HG03575 (cell line): ENCODE results near the gene TDRD7.
"Not testable (repeated sequence)": the region's sequence is repeated elsewhere in the genome, so short reads cannot be mapped to it uniquely, and the experiment has no call there.

Experiments used
- ATAC-seq: cut with Tn5 transposase; IDR thresholded peaks from one replicate; pipeline ENCODE4 v1.9.1; 2021; ENCODE audit not compliant: unreplicated experiment, insufficient number of reproducible peaks, low FRiP score; ENCODE audit errors: extremely low read depth

TDRD7 gene

DNA sequence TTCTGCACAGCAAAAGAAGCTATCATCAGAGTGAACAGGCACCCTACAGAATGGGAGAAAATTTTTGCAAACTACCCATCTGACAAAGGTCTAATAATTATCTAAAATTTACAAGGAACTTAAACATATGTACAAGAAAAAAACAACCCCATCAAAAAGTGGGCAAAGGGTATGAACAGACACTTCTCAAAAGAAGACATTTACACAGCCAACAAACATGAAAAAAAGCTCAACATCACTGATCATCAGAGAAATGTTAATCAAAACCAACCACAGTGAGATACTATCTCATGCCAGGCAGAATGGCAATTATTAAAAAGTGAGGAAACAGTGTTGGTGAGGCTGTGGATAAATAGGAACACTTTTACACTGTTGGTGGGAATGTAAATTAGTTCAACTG, 44.9 kb downstream of the TDRD7 start:
- not testable (repeated sequence) for ATAC-seq

DNA sequence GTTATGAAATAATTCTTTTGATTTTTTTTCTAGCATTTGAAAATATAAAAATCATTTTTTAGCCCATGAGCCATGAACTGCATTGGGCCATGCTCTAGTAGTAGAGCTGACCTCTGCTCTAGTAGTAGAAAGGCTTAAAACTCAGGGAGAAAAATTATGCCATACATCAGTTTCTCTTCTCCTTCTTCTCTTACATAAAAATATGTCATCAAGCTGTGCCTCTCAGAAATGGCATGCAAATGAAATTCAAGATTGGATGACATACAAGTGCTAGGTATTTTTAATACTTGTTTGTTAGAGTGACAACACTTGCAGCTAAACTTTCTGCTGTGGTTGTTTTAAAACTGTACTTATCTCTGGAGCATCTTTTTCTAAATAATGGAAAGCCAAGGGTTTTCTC, 47.4 kb downstream of the TDRD7 start:
- no peak for ATAC-seq

DNA sequence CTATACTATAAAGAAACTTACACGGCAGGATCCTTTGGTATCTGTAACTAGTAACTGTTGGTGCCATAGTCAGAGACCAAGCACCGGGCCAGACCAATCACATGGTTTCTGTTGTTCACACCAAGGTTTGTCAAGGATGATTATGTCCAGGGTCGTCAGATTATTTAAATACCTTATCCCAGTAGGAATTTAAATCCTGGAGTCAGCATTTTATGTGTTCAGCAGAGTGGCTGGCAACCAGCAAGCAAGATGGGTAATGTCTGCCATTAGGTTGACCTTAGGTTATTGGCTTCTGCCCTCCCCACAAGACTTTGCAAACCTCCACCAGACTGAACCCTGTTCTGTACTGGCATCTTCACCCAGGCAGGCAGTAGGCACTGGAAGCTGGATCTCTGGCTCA, 50.3 kb downstream of the TDRD7 start:
- ATAC-seq, result no peak

DNA sequence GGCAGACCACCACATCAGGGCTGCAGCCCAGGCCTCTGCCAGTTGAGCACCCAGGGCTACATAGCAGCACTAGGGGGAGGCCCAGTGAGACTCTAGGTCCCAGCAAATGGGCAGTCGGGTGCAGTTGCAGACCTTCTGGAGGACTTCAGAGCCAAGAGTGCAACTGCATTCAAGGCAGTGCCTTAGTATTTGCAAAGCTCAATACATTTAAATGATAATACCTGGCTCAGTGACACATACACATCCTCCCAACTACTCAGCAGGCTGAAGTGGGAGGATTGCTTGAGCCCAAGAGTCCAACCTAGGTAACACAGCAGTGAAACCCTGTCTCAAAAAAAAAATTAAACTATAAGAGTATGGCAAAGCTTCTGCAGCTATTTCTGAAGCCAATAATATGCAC, 51.0 kb downstream of the TDRD7 start:
- ATAC-seq, result no peak

DNA sequence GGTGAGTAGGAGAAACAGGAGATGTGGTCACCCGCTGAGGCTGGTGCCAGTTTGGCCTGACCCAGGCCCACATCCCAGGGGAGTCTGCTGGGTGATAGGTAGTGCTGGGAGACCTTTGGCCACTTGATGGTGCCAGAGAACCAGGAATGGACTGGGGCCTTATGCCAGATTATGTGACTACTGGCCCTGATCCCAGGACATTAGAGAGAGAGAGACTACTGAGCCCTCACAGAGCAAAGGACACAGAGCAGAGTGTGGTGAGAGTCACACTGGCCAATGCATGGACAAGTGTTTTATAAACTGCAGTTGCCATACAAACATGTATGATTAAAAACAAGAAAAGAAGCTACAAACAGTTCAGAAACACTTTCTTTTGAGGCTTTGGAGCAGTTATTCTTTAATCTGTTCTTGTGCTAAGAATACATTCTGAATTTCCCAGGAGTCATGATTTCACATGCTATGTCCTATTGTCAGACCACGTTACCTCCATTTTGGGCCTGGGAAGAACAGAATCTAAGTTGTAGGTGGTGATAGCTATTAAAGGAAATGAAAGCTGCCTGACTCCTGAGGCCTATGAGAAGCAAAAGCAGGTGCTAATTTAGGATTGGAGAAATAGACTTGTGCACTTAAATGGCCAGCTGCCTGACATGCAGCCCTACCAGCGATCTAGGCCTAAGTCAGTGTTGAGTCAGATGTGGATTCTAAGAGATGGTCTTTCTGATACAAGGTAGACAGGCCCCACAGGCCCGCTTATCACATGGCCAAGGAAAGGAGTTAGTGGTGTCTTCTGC, 57.0 kb downstream of the TDRD7 start:
- peak; percentile 60 for ATAC-seq

DNA sequence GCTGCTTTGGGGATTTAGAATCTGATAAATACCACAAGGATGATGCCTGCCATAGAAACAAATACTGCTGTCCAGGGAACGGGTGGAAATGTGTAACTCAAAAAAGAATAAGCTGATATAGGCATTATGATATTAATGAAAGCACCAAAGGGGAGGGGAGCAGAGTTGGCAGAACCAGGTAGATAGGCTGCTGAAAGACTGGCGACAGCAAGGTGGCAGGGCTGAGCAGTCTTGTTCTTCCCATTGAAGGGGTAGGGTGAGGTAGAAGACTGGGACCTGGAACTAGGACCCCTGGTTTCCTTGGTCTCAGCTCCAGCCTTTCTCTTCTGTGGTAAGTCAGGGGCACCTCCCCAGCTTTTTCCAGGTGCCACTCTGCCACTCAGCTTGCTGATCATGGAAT, 58.2 kb downstream of the TDRD7 start:
- ATAC-seq, result no peak

DNA sequence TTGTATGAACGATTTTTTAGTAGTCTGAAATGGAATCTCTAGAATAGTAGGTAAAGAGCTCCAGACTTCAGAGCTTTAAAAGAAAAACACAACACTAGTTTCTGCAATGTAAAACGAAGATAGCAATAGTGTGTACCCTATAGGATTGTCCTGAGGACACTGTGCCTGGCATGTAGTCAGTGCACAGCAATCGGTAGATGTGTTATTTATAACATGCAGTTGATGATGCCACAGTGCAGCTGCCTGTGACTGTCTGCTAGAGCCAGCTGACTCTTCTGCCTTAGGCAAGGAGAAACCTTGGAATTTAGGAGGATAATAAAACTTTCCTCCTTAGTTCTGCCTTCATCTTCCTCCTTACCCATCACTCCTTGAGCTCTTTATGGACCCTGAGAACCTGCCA, 61.8 kb downstream of the TDRD7 start:
- ATAC-seq, result no peak

DNA sequence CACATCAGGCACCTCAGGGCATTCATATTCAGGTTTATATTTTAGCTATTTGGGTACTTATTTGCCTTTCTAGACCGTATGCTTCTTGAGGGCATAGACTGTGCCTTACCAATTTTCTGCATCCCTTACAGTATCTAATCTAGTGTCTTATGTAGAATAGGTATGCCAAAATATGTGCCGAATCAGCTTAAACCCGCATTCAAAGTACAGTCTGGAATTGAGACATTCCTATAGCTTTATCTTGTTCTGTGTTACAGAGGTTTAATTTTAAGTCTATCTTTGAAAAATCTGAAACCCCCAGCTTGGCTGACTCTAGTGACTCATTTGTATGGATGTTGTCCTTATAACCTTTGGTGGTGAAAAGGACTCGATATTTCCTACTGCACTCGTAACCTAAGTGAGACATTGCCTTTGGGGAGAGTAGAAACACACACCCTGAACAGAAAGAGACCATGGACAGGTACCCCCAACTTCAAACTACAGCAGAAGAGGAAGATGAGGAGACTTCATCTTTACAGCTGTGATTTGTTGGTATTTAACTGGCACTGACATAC, 62.6 kb downstream of the TDRD7 start:
- ATAC-seq, result no peak

DNA sequence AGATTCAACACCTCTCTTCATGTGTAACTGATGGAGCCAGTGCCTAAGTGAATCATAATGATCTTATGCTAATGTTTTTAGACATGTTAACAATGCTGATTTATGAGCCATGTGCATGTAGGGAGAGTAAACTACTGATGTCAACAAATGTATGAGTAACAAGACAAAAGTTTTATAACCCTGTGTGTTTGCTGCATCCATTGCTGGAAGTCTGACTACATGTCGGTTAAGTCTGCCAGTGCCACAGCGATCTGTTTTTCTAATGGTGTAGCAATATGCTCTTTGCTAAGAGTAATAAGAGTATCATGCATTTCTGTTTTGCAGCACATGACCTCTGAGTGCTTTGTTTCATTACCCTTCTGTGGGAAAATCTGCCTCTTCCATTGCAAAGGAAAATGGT, 63.2 kb downstream of the TDRD7 start:
- no peak for ATAC-seq

DNA sequence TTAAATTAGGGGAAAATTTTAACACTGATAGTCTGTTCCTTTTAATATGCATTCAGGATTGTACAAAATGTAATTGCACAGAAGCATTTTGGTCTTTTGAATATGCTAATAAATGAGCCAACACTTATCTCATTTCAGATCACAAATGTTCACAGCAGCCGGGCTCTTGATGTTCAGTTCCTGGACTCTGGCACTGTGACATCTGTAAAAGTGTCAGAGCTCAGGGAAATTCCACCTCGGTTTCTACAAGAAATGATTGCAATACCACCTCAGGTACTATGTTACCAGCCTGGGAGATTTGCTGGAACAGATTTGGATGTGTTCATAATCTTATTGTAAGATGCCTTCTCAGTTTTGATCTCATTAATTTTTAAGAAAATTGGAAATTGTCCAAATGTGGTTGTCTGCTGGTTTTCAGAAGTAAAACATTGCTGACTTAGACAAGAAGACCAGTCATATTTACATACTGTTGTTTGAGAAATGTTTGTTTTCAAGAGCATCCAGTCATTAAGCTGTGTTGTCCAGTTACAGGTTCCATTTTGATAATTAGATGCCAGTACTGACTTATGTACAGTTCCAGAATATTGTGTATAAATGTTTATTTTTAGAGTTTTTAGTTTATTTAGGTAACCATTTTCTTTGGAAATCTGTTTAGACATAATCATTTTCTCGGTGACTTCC, 66.5 kb downstream of the TDRD7 start:
- ATAC-seq, result no peak

DNA sequence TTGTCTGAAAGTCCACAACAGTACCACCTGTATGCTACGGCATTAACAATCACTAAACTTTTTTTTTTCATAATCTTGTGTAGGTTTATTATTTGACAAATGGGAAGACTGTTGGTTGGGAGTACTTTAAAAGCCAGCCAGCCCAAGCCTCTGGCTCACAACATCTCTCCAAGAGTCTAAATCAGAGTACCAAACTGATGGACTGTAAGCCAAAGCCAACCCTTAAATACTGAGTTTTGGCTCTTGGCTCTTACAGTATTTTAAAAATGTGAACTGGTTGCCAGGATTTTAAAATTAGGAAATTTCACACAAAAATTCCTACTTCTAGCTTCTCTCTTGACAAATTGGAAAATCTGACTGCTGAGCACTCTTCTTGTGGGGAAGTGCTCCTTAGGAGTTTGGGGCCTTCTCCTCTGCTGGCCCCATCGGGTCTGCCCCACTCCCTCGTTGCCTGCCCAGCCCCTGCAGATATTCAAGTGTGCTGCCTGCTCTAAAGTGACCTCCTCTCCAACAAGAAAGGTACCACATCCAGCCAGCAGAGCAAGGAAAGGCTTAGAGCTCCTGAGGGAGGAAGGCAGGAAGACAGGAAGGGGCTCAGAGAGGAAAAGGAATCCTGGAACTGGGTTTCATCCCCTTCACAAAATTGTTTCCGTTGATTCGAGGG, 67.7 kb downstream of the TDRD7 start:
- ATAC-seq, result no peak

DNA sequence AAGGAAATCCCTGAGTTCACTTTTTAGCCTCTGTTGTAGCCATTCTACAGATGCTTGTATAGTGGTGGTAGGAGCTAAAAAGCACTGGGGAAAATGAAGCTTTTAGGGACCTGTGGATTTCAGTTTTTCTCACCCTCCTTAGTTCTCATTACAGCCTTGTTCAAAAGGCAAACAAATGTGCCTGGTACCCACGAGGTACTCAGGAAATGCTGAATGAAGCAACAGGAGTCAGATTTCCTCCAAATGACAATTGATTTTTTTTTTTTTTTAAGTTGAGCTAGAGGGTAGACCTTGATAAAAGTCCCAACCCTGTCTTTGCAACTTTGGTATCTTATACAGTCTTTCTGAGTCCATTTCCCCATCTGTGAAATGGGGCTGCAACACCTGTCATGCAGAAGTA, 68.3 kb downstream of the TDRD7 start:
- ATAC-seq, result no peak

DNA sequence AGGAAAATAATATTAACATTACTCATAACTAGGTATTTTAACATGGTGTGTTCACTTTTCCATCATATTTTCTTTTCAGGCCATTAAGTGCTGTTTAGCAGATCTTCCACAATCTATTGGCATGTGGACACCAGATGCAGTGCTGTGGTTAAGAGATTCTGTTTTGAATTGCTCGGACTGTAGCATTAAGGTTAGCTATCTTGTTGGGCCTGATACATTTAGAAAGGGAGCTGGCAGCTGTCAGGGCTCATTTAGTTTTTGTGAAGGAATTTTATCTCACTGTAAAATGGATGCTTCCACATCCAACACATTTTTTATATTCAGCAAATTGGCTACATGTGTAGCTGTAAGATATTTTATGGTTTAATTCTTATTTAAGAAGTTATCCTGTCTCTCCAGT, 68.9 kb downstream of the TDRD7 start:
- ATAC-seq, result no peak

DNA sequence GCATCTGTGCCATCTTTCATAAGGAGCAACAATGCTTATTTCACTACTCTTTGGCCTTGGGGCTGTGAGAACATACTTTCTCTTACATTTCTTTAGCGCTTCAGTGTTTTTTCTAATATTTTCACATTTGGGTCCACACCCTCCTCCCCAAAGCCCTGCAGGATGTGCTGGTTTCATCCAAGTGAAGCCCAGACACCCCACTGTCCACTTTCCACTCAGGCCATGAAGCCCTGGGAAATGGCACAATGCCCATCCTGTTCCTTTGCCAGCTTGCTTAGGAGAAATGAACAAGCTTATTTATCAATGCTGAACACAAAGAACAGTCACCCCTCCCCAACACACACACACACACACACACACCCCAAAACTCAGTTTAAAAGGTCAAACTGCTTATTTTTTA, 72.2 kb downstream of the TDRD7 start:
- no peak for ATAC-seq

DNA sequence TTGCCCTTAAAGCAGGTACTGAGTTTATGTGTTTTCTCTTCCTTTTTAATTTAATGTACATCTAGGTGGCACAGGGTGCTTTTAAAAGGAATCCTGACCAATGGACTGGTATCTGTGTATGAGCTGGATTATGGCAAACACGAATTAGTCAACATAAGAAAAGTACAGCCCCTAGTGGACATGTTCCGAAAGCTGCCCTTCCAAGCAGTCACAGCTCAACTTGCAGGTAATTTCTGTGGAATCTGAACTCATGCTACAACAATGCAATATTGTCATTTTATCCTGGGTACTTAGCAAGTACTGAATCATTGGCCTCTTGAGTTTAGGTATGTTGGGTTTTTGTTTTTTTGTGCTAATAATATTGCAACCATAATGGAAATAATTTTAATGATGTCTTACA, 75.2 kb downstream of the TDRD7 start:
- ATAC-seq, result no peak

DNA sequence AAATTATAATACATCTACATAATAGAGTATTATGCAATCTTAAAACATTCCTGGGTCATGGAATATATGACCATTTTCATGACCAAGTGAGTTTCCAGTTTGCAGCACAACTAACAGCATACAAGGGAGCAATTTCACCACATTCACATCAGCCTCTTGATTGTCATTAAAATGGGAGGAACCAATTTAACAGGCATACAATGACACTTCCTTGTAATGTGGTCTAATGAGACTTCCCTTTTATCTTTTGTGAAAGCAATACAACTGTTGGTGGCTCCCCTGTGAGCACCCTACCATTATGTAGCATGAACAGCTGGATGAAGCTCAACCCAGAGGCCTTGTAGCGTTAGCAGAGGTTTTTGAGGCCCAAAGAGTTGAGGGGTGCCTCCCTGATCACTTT, 76.0 kb downstream of the TDRD7 start:
- ATAC-seq, result no peak

DNA sequence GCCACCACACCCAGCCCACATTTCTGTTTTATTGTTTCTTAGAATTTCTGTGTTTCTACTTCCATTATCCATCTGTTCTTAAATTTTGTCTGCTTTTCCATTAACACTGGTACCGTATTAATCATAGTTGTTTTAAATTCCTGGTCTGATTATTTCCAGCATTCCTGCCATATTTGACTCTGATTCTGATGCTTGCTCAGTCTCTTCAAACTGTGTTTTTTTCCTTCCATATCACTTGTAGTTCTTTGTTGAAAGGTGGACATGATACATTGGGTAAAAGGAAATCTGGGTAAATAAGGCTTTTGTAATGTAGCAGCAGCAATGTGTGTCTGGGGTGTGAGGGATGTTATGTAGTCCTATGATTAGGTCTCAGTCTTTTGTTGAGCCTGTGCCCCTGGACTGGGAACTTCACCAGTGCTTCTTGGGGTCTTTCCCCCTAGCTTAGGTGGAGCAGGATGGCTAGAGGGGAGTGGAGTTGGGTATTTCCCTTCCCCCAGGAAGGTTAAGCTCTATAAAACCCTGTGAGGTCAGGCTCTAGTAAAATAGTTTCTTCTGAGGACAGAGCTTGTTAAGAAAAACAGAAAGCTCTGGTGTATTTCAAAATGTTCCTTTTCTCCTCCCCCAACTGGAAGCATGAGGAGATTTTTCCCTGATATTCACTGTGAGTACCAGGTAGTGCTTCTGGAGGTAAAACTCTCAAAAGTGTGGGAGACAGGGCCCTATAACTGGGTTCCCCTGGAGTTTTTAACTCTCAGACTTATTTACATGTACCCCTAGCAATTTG, 79.5 kb downstream of the TDRD7 start:
- no peak for ATAC-seq

DNA sequence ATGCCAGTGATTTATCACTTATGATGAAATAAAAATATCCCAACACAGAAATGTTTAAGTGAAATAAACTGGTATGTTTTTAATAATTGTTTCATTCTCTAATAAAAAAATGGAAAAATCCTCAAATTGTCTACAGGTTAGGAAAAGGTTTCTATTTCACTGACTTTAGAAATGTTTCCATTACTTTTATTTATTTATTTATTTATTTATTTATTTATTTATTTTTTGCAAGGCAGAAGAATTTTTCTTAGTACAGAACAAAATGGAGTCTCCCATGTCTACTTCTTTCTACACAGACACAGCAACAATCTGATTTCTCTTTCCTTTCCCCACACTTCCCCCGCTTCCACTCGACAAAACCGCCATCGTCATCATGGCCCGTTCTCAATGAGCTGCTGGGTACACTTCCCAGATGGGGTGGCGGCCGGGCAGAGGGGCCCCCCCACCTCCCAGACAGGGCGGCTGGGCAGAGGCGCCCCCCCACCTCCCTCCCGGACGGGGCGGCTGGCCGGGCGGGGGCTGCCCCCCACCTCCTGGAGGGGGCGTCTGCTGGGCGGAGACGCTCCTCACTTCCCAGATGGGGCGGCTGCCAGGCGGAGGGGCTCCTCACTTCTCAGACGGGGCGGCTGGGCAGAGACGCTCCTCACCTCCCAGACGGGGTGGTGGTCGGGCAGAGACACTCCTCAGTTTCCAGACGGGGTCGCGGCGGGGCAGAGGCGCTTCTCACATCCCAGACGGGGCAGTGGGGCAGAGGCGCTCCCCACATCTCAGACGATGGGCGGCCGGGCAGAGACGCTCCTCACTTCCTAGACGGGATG, 85.9 kb downstream of the TDRD7 start:
- not testable (repeated sequence) for ATAC-seq
